Liver (tissue), 3 donors: Measurements from ENCODE around the gene SRGAP3.

ENCODE experiments used
- EGR1 ChIP-seq, 2 donors: IDR thresholded peaks; 2 replicates each; pipeline ENCODE4 v1.6.1; 2016 to 2018; ENCODE audit warnings: antibody characterized with exemption in 2 of 2, low read depth in 2 of 2
- GABPA ChIP-seq, 2 donors: IDR thresholded peaks in 1 of 2; conservative IDR thresholded peaks in 1 of 2; 2 replicates each; pipeline ENCODE4 v1.6.1; 2016; ENCODE audit warnings: antibody characterized with exemption in 2 of 2, mild to moderate bottlenecking in 1 of 2, moderate library complexity in 1 of 2
- JUND ChIP-seq, 2 donors: IDR thresholded peaks; 2 replicates each; pipeline ENCODE4 v1.6.1; 2016; ENCODE audit warnings: antibody characterized with exemption in 2 of 2
- TAF1 ChIP-seq: conservative IDR thresholded peaks from 2 replicates; pipeline ENCODE4 v1.6.1; 2016; ENCODE audit warnings: antibody characterized with exemption, mild to moderate bottlenecking
- TF ChIP-seq, protein P1 (sequence below): fragments of 150-350 bp; IDR thresholded peaks from 2 replicates; pipeline ENCODE4 v1.5.1; 2017; ENCODE audit warnings: improper control_type of control experiment, low read depth, low read length; ENCODE audit not compliant: missing input control
- TF ChIP-seq, protein P2 (sequence below): IDR thresholded peaks from 2 replicates; pipeline ENCODE4 v1.6.1; 2016; ENCODE audit warnings: antibody characterized with exemption
- donor health status: healthy.
- donor health status: healthy.

DNA sequence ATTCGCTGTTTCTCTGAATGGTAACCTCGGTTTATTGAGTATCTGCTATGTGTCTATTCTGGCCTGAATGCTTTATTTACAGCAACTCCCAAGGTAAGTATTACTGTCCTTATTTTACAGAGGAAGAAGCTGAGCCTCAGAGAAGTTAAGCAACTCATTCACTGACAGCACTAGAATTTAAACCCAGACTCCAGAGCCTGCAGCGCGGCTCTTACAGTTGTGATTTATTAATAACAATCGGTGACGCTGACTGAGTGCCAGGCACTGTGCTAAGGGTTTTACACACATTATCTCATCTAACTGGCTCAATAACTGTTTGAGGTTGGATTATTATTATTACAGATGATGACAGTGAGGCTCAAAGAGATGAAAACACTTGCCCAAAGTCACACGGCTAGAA is 19.6 kb downstream of the SRGAP3 start:
- TF ChIP-seq, protein P1, sequence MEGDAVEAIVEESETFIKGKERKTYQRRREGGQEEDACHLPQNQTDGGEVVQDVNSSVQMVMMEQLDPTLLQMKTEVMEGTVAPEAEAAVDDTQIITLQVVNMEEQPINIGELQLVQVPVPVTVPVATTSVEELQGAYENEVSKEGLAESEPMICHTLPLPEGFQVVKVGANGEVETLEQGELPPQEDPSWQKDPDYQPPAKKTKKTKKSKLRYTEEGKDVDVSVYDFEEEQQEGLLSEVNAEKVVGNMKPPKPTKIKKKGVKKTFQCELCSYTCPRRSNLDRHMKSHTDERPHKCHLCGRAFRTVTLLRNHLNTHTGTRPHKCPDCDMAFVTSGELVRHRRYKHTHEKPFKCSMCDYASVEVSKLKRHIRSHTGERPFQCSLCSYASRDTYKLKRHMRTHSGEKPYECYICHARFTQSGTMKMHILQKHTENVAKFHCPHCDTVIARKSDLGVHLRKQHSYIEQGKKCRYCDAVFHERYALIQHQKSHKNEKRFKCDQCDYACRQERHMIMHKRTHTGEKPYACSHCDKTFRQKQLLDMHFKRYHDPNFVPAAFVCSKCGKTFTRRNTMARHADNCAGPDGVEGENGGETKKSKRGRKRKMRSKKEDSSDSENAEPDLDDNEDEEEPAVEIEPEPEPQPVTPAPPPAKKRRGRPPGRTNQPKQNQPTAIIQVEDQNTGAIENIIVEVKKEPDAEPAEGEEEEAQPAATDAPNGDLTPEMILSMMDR, result no peak
- TF ChIP-seq EGR1 (IDR thresholded peaks at IDR 0.05; ENCODE audit: low read depth in 2 of 2) (no peak), GABPA (IDR thresholded peaks at IDR 0.05 in 1 of 2, conservative IDR thresholded peaks at IDR 0.05 in 1 of 2) (no peak), TAF1 (no peak), JUND (IDR thresholded peaks at IDR 0.05) (no peak)
- TF ChIP-seq, protein P2, sequence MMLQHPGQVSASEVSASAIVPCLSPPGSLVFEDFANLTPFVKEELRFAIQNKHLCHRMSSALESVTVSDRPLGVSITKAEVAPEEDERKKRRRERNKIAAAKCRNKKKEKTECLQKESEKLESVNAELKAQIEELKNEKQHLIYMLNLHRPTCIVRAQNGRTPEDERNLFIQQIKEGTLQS, result no peak
